ENCODE measurements around the gene IL10RB.

- TF ChIP-seq CTCF (IDR thresholded peaks at IDR 0.05) (no peak), POLR2AphosphoS5 (IDR thresholded peaks at IDR 0.05) (no peak), POLR2A (IDR thresholded peaks at IDR 0.05) (no peak)
Observed at GRCh38 chr21:33255404-33255803, 10.8 kb upstream of the IL10RB start.

Measured in breast epithelium (tissue), 3 donors.